Measurements from ENCODE around the gene PRKN.

The PRKN gene

DNA sequence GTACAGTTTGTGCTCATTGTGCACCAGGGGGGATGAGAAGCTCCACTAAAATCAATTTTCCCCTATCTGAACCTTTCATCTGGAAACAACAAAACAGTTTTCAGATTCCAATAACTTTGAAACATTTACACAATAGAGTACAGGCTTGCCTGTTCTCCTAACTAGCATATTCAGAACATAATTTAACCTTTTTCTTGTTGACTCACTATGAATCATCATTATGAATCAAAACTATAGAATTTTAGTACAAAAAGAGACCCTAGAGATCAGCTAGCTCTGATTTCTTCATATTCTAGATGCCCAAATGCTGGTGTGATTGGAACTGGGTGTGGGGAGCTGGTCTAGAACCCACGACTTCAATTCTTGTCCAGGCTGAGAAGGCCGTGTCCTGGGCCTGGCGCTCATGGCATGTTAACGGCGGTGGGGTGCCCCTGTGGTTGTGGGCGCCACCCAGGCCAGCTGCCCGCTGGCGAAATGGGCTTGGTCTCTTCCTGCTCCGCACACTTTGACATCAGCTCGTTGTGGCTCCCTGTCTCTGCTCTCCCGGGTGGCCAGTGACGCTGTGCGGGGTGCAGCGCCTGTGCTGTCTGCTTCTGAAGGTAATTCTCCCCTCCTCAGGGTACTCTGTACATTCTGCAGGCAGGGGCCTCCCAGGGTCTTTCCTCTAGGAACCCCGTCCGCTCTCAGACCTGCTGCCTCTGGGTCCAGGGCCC is 1423.8 kb downstream of the PRKN start:
- no peak for DNase-seq (ENCODE audit: low read depth)

DNA sequence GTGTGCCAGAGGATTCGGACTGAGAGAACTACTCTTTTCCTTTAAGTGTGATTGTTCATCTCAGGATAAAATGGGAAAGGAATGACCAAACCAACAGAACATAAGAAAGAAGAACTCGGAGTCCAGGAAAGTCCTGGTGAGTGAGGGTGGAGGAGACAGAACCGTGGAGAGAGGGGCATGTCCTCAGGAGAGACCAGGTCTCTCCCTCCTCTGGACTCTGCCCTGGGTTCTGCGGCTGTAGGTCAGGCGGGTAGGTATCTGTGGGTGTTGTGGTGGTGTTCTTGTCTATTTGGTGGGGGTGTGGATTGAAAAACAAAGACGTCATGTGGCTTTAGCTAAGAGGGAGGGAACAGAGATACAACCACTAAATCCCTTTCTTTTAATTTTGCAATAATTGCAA is 1424.6 kb downstream of the PRKN start:
- no peak for DNase-seq (ENCODE audit: low read depth)

DNA sequence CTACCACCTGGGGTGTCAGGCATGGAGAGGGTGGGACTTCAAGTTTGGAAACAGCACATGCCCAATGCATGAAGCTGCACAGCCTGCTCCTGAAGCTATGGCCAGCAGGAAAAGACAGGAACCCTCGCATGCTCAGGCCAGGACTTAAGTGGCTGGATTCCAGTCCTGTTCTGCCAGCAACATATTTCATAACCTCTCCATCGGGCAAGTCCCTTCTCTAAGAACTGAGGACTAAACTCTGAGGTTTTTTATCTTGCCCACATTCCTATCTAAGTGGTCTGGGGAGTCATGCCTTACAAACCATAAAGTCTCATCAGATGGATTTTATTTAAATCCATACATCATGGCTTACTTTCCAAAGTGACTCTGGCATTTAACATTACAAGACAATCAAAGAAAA is 1426.2 kb downstream of the PRKN start:
- no peak for DNase-seq (ENCODE audit: low read depth)

DNA sequence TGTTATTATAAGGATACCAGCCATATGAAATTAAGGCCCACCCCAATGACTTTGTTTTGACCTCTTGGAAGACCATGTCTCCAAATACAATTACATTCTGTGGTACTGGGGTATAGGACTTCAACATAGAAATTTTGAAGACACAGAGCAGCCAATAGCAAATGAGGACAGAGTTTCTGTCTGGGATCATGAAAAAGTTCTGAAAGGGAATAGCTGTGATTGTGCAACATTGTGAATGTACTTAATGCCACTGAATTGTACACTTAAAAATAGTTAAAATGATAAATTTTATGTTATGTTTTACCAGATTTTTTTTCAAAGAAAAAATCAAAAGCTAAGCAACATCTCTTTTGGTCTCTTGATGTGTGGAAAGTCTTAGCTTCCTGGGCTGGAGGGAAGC is 1426.7 kb downstream of the PRKN start:
- no peak for DNase-seq (ENCODE audit: low read depth)

DNA sequence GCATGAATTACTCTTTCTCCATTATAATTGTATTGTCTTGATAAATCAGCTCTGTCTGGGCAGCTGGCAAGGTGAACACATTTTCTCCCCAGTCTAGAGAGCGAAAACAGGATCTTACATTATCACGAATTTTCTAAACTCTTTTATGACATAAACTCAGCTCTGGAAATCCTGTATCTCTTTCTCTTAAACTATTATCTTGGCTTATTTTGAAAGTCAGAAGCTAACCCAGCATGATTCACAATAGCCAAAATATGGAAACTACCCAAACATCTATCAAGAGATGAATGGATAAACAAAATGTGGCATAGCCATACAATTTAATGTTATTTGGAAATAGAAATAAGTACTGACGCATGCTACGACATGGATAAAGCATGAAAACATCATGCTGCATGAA is 1427.8 kb downstream of the PRKN start:
- no peak for DNase-seq (ENCODE audit: low read depth)
